Measurements from ENCODE around the gene LMO7. TPM values are rescaled to one million over a fixed set of nuclear protein-coding genes. Genes with fewer than 3 reads are reported as not detected.

LMO7 gene
- total and polyA plus RNA-seq, 2 of the 4 experiments (the other 2 are of a cell fraction): 266 to 367 TPM

- H2BK5ac ChIP-seq (ENCODE audit: low read depth, low read length, poor library complexity, severe bottlenecking): no peak overlapping the region
- H4K91ac ChIP-seq (ENCODE audit: insufficient read depth, low read depth, low read length): no peak overlapping the region
- H3K56ac ChIP-seq (ENCODE audit: extremely low read depth, insufficient read depth, low read length): no peak overlapping the region
- no peak overlapping the region for H2AK5ac ChIP-seq (ENCODE audit: low read depth, low read length)
- no peak overlapping the region for H2BK15ac ChIP-seq (ENCODE audit: low read depth, low read length)
- H3K18ac ChIP-seq (ENCODE audit: low read depth, low read length): no peak overlapping the region
- H3K4me2 ChIP-seq (ENCODE audit: low read depth, low read length): no peak overlapping the region
- in situ Hi-C loops (cut with MboI; ENCODE audit: low sequenced_read_pairs) (no loop called here), intact Hi-C loops (cut with micrococcal nuclease) (no loop called here), dilution Hi-C loops (cut with HindIII; ENCODE audit: low sequenced_read_pairs, unreplicated experiment) (no loop called here)
- no peak overlapping the region for H4K8ac ChIP-seq (ENCODE audit: low read depth in 2 of 2, low read length in 2 of 2)
- H3K4me3 ChIP-seq (ENCODE audit: insufficient read depth, low read depth, low read length): no peak overlapping the region
- no peaks in the 10 kb centered on the region for H3K9me3 ChIP-seq (ENCODE audit: control insufficient read depth, insufficient read depth, low read length)
- H4K20me1 ChIP-seq (ENCODE audit: insufficient read depth, low read length): peaks cover 66% of the 10 kb centered on the region; the same call in 1 of the 2 replicates
- no peaks in the 10 kb centered on the region for H3K27me3 ChIP-seq (ENCODE audit: control insufficient read depth, insufficient read depth, low read length)
- POLR2A ChIA-PET (ENCODE audit: unreplicated experiment): no interaction called here
- CTCF ChIA-PET: no interaction called here
- H2BK120ac ChIP-seq (ENCODE audit: low read depth, low read length): no peak overlapping the region
- peaks cover 6% of the 10 kb centered on the region for H3K4me1 ChIP-seq (ENCODE audit: control insufficient read depth, insufficient read depth, low read length)
- 100% methylated on average over 1 of the region's 2 CpGs; no CpG with 5 or more reads in 1 of the 2 experiments for WGBS, 2 experiments (ENCODE audit: extremely low coverage in 2 of 2, insufficient read length in 1 of 2)
- peaks cover 19% of the 10 kb centered on the region for H3K9me1 ChIP-seq (ENCODE audit: insufficient read depth, low read length)
- no peak for DNase-seq
- TF ChIP-seq ELK1 (IDR thresholded peaks at IDR 0.05; ENCODE audit: borderline replicate concordance, low read depth, low read length) (no peak), MAZ (IDR thresholded peaks at IDR 0.05; ENCODE audit: borderline replicate concordance, low read depth, low read length) (no peak), SMC3 (IDR thresholded peaks at IDR 0.05; ENCODE audit: low read depth, low read length) (no peak), RAD21 (IDR thresholded peaks at IDR 0.05; ENCODE audit: low read length) (no peak), MXI1 (IDR thresholded peaks at IDR 0.05; ENCODE audit: borderline replicate concordance, low read depth, low read length) (no peak), MAFK (IDR thresholded peaks at IDR 0.05; ENCODE audit: low read depth, low read length) (no peak), POLR2A (IDR thresholded peaks at IDR 0.05; ENCODE audit: low read depth, low read length) (no peak), RCOR1 (IDR thresholded peaks at IDR 0.05; ENCODE audit: insufficient replicate concordance, low read length) (no peak), NFE2L2 (IDR thresholded peaks at IDR 0.05; ENCODE audit: low read depth, low read length) (no peak), FOS (IDR thresholded peaks at IDR 0.05; ENCODE audit: low read depth, low read length) (no peak), BHLHE40 (IDR thresholded peaks at IDR 0.05; ENCODE audit: low read depth, low read length) (no peak)
- H3K14ac ChIP-seq (replicated peaks; ENCODE audit: low read depth, low read length): no peak overlapping the region
- no peak overlapping the region for H3K27ac ChIP-seq (ENCODE audit: insufficient read depth, low read length)
- H2AK9ac ChIP-seq (replicated peaks; ENCODE audit: low read depth, low read length, poor library complexity): no peak overlapping the region
- H3K23ac ChIP-seq (ENCODE audit: low read depth, low read length): no peak overlapping the region
- H4K5ac ChIP-seq (ENCODE audit: low read depth, low read length): no peak overlapping the region
- H3K36me3 ChIP-seq (ENCODE audit: control insufficient read depth, insufficient read depth, low read length): peaks cover 2% of the 10 kb centered on the region
- H2AFZ ChIP-seq (replicated peaks; ENCODE audit: low read length, poor library complexity): no peak overlapping the region
- no peak for ATAC-seq (ENCODE audit: low read depth)
- no peak overlapping the region for H3K9ac ChIP-seq (ENCODE audit: low read depth, low read length)
- H3K4ac ChIP-seq (ENCODE audit: low read depth, low read length): no peak overlapping the region
- no TSS peak for BruUV-seq (replicated peaks)
- H2BK20ac ChIP-seq (ENCODE audit: low read depth, low read length): no peak overlapping the region
- H3K79me1 ChIP-seq (ENCODE audit: low read depth in 1 of 2, low read length in 2 of 2): peaks cover 46 to 82% of the 10 kb centered on the region in 2 experiments
Measured at GRCh38 chr13:75744127-75744526, 108.0 kb downstream of the LMO7 start.
